Spleen (tissue), 11 donors: Measurements from ENCODE around the gene FAT3. TPM values are rescaled to one million over a fixed set of nuclear protein-coding genes. Genes with fewer than 3 reads are reported as not detected.

Experiments
- DNase-seq: peaks from one replicate; pipeline ENCODE4 v3.0.0-alpha.2; 2020
- H3K27ac ChIP-seq, 8 donors: fragments of 200-600 bp; sonication (generic) in 7 of 8; 1 replicate in 4 of 8; 2 replicates in 4 of 8; pipeline versions ENCODE4 v1.5.0 to v1.8.0; 2016 to 2021; ENCODE audit warnings: inconsistent platforms in 4 of 8, mild to moderate bottlenecking in 4 of 8, moderate library complexity in 1 of 8
- H3K27me3 ChIP-seq, 7 donors: fragments of 200-600 bp; sonication (generic) in 6 of 7; replicated peaks in 1 of 7; 1 replicate in 4 of 7; 2 replicates in 3 of 7; pipeline versions ENCODE4 v1.5.0 to v1.8.0; 2016 to 2021; ENCODE audit warnings: inconsistent platforms in 3 of 7, mild to moderate bottlenecking in 1 of 7
- H3K36me3 ChIP-seq, 6 donors: fragments of 200-600 bp; sonication (generic) in 5 of 6; 1 replicate in 4 of 6; 2 replicates in 2 of 6; pipeline versions ENCODE4 v1.5.0 to v1.8.0; 2016 to 2021; ENCODE audit warnings: inconsistent platforms in 2 of 6
- H3K4me1 ChIP-seq, 6 donors: fragments of 200-600 bp; sonication (generic) in 5 of 6; 1 replicate in 3 of 6; 2 replicates in 3 of 6; pipeline versions ENCODE4 v1.5.0 to v1.8.0; 2016 to 2021; ENCODE audit warnings: inconsistent platforms in 3 of 6
- H3K4me3 ChIP-seq, 8 donors: fragments of 200-600 bp; sonication (generic) in 7 of 8; 1 replicate in 4 of 8; 2 replicates in 4 of 8; pipeline versions ENCODE4 v1.5.0 to v1.8.0; 2016 to 2021; ENCODE audit warnings: inconsistent platforms in 4 of 8, mild to moderate bottlenecking in 4 of 8, moderate library complexity in 2 of 8
- H3K9me3 ChIP-seq, 8 donors: fragments of 200-600 bp; sonication (generic) in 7 of 8; 1 replicate in 4 of 8; 2 replicates in 4 of 8; pipeline versions ENCODE4 v1.5.0 to v1.8.0; 2016 to 2021; ENCODE audit warnings: inconsistent platforms in 4 of 8
- CTCF ChIP-seq, 11 experiments: fragments of 200-600 bp in 7 of 11; fragments of 450-650 bp in 4 of 11; sonication (generic) in 4 of 11; IDR thresholded peaks in 8 of 11; conservative IDR thresholded peaks in 3 of 11; 1 replicate in 7 of 11; 2 replicates in 4 of 11; pipeline versions ENCODE4 v1.4.0 to v1.8.0; 2016 to 2021; ENCODE audit warnings: antibody characterized with exemption in 11 of 11, inconsistent platforms in 4 of 11, mild to moderate bottlenecking in 1 of 11
- POLR2A ChIP-seq, 3 donors: fragments of 450-650 bp; IDR thresholded peaks; one replicate each; pipeline ENCODE4 v1.5.1; 2017; ENCODE audit warnings: antibody characterized with exemption in 3 of 3, mild to moderate bottlenecking in 1 of 3
- POLR2AphosphoS5 ChIP-seq, 3 donors: sonication (generic); formaldehyde crosslinking; IDR thresholded peaks; one replicate each; pipeline ENCODE4 v1.5.1; 2017; ENCODE audit warnings: antibody characterized with exemption in 3 of 3
- WGBS, 5 donors: extraction: QIAGEN DNeasy Blood & Tissue Kit in 3 of 5; methylation state at CpG; one replicate each; pipeline versions ENCODE4 v1.1.5 to v1.1.7; 2013 to 2018; 5-methylcytosine and 5-hydroxymethylcytosine counted together
- intact Hi-C: fragments of 100-400 bp; cut with DNase I; formaldehyde crosslinking; loops from one replicate; pipeline ENCODE4 v1.15.0; 2023; ENCODE audit warnings: low total_unique reads
- polyA plus RNA-seq, 3 donors: library from polyadenylated mRNA; stranded (reverse); fragments of 200-250 nt; gene quantifications; one replicate each; pipeline ENCODE4 v1.2.1, GENCODE V29; 2013
- total RNA-seq, 7 donors: library from RNA; depleted of rRNA in 3 of 7; stranded (reverse); fragments of >200 nt in 3 of 7; fragmentation: NEBNext Ultra II Directional in 4 of 7; extraction: Animal tissue kit (Norgen Biotek cat#: 25700) in 4 of 7; gene quantifications; one replicate each; pipeline versions ENCODE4 v1.1.0 to v1.2.1, GENCODE V29; 2016 to 2021
- donor health status: healthy with polysubstance abuse.
- donor health status: DM: no; HTN: no; CAD: no; lungs with moderate emphysema.
- donor health status: DM: no; HTN: no; CAD: no.
- donor health status: Bipolar disorder and iron deficiency.
- donor health status: healthy.
- donor health status: DM: no; HTN: no; CAD: no.
- donor health status: DM: yes; HTN: yes; CAD: no.

The FAT3 gene
- total and polyA plus RNA-seq, 10 donors: 0.02 to 0.57 (median 0.25) TPM

- no peak for DNase-seq
- TF ChIP-seq CTCF (IDR thresholded peaks at IDR 0.05 in 8 of 11, conservative IDR thresholded peaks at IDR 0.05 in 3 of 11): no peak
- no peak for TF ChIP-seq POLR2AphosphoS5 (IDR thresholded peaks at IDR 0.05)
- no peak for TF ChIP-seq POLR2A (IDR thresholded peaks at IDR 0.05)
- intact Hi-C loops: no loop called here
- WGBS, 5 donors: 78 to 84% (median 83%) methylated on average over 5 of the region's 5 CpGs
- H3K27me3 ChIP-seq: no peaks in the 10 kb centered on the region
- no peak overlapping the region for H3K27ac ChIP-seq
- H3K9me3 ChIP-seq: peaks cover 0 to 12% (median 1%) of the 10 kb centered on the region in 8 donors
- no peak overlapping the region for H3K4me3 ChIP-seq
- no peaks in the 10 kb centered on the region for H3K4me1 ChIP-seq
- H3K36me3 ChIP-seq: no peaks in the 10 kb centered on the region
Measured at GRCh38 chr11:92245700-92246271, 21.2 kb downstream of the FAT3 start.

- TF ChIP-seq CTCF (IDR thresholded peaks at IDR 0.05 in 8 of 11, conservative IDR thresholded peaks at IDR 0.05 in 3 of 11) (no peak), POLR2A (IDR thresholded peaks at IDR 0.05) (no peak), POLR2AphosphoS5 (IDR thresholded peaks at IDR 0.05) (no peak)
- DNase-seq: no peak
- no peak overlapping the region for H3K4me3 ChIP-seq
- intact Hi-C loops: no loop called here
- no peaks in the 10 kb centered on the region for H3K27me3 ChIP-seq
- H3K4me1 ChIP-seq: no peaks in the 10 kb centered on the region
- no peak overlapping the region for H3K27ac ChIP-seq
- H3K9me3 ChIP-seq: peaks cover 0 to 12% (median 1%) of the 10 kb centered on the region in 8 donors
- H3K36me3 ChIP-seq: no peaks in the 10 kb centered on the region
Measured at GRCh38 chr11:92246630-92247029, 22.0 kb downstream of the FAT3 start.

- Histone ChIP-seq H3K27me3 (no peaks in the 10 kb centered on the region), H3K27ac (no peak overlapping the region), H3K9me3 (peaks cover 0 to 12% (median 1%) of the 10 kb centered on the region in 8 donors), H3K36me3 (no peaks in the 10 kb centered on the region), H3K4me1 (no peaks in the 10 kb centered on the region), H3K4me3 (no peak overlapping the region)
- TF ChIP-seq POLR2AphosphoS5 (IDR thresholded peaks at IDR 0.05) (no peak), POLR2A (IDR thresholded peaks at IDR 0.05) (no peak), CTCF (IDR thresholded peaks at IDR 0.05 in 8 of 11, conservative IDR thresholded peaks at IDR 0.05 in 3 of 11) (no peak)
- intact Hi-C loops: no loop called here
- WGBS, 5 donors: 65 to 74% (median 71%) methylated on average over 7 of the region's 7 CpGs
- no peak for DNase-seq
Measured at GRCh38 chr11:92249156-92249753, 24.6 kb downstream of the FAT3 start.

- Histone ChIP-seq H3K36me3 (no peaks in the 10 kb centered on the region), H3K4me1 (no peaks in the 10 kb centered on the region), H3K27me3 (no peaks in the 10 kb centered on the region), H3K4me3 (no peak overlapping the region), H3K9me3 (no peaks in the 10 kb centered on the region), H3K27ac (no peak overlapping the region)
- 69 to 88% (median 73%) methylated on average over 1 of the region's 1 CpG for WGBS, 5 donors
- intact Hi-C loops: no loop called here
- no peak for TF ChIP-seq POLR2AphosphoS5 (IDR thresholded peaks at IDR 0.05)
- no peak for TF ChIP-seq POLR2A (IDR thresholded peaks at IDR 0.05)
- TF ChIP-seq CTCF (IDR thresholded peaks at IDR 0.05 in 8 of 11, conservative IDR thresholded peaks at IDR 0.05 in 3 of 11): no peak
- no peak for DNase-seq
Measured at GRCh38 chr11:92251980-92252379, 27.4 kb downstream of the FAT3 start.
